ENCODE data around the gene CSH1.
"Not testable (repeated sequence)": the region's sequence is repeated elsewhere in the genome, so short reads cannot be mapped to it uniquely, and the experiment has no call there.

The CSH1 gene

GRCh38 chr17:63933598-63933997, 37.2 kb upstream of the CSH1 start:
- peaks cover 56 to 83% of the 10 kb centered on the region in 2 donors for H3K4me1 Mint-ChIP-seq
- H3K27ac Mint-ChIP-seq = peak overlapping the region; percentile 98
- no peaks in the 10 kb centered on the region for H3K27me3 Mint-ChIP-seq
- H3K9me3 Mint-ChIP-seq = peaks cover 0 to 4% of the 10 kb centered on the region in 2 donors
- H3K36me3 Mint-ChIP-seq = peaks cover 31 to 36% of the 10 kb centered on the region in 2 donors
- DNase-seq (no peak), ATAC-seq (replicated peaks) (no peak)
- H3K4me3 Mint-ChIP-seq = peak overlapping the region; percentile 99

GRCh38 chr17:63932721-63933120, 36.3 kb upstream of the CSH1 start:
- H3K27me3 Mint-ChIP-seq = no peaks in the 10 kb centered on the region
- peak overlapping the region; percentile 98 for H3K27ac Mint-ChIP-seq
- no peak for DNase-seq
- peaks cover 55 to 83% of the 10 kb centered on the region in 2 donors for H3K4me1 Mint-ChIP-seq
- peaks cover 0 to 4% of the 10 kb centered on the region in 2 donors for H3K9me3 Mint-ChIP-seq
- ATAC-seq (replicated peaks) = peak; percentile 24
- peaks cover 38 to 40% of the 10 kb centered on the region in 2 donors for H3K36me3 Mint-ChIP-seq
- peak overlapping the region; percentile 99 for H3K4me3 Mint-ChIP-seq

GRCh38 chr17:63931981-63932561, 35.7 kb upstream of the CSH1 start, which contains the start of gene CD79B:
Gene CD79B (minus strand): TSS chr17:63932331. CDS start chr17:63932261, 70 bp downstream.
- Mint-ChIP-seq H3K4me1 (peaks cover 57 to 83% of the 10 kb centered on the region in 2 donors), H3K27ac (peak within 1 kb of the TSS; percentile 98), H3K4me3 (peak within 1 kb of the TSS; percentile 99), H3K36me3 (peaks cover 43 to 44% of the 10 kb centered on the region in 2 donors), H3K27me3 (no peaks in the 10 kb centered on the region), H3K9me3 (peaks cover 0 to 4% of the 10 kb centered on the region in 2 donors)
- DNase-seq (peak; percentile 88), ATAC-seq (replicated peaks) (peak; percentile 86)

- H3K36me3 Mint-ChIP-seq = peaks cover 42 to 43% of the 10 kb centered on the region in 2 donors
- DNase-seq (peak; percentile 63), ATAC-seq (replicated peaks) (peak; percentile 55 to 58)
- peak overlapping the region; percentile 94 for H3K27ac Mint-ChIP-seq
- H3K27me3 Mint-ChIP-seq = no peaks in the 10 kb centered on the region
- H3K4me1 Mint-ChIP-seq = peaks cover 57 to 86% of the 10 kb centered on the region in 2 donors
- peaks cover 0 to 2% of the 10 kb centered on the region in 2 donors for H3K9me3 Mint-ChIP-seq
- H3K4me3 Mint-ChIP-seq = peak overlapping the region; percentile 99
Measured at GRCh38 chr17:63930951-63931575, 34.7 kb upstream of the CSH1 start.

- Mint-ChIP-seq H3K27me3 (no peaks in the 10 kb centered on the region), H3K27ac (peak overlapping the region; percentile 81), H3K4me3 (peak overlapping the region; percentile 99), H3K36me3 (peaks cover 43 to 45% of the 10 kb centered on the region in 2 donors), H3K9me3 (no peaks in the 10 kb centered on the region), H3K4me1 (peaks cover 61 to 86% of the 10 kb centered on the region in 2 donors)
- no peak for ATAC-seq (replicated peaks)
- no peak for DNase-seq
Measured at GRCh38 chr17:63929860-63930766, 33.7 kb upstream of the CSH1 start.

- no peak for DNase-seq
- ATAC-seq (replicated peaks) = no peak
- Mint-ChIP-seq H3K4me3 (peak overlapping the region; percentile 99), H3K9me3 (no peaks in the 10 kb centered on the region), H3K27ac (peak overlapping the region; percentile 86), H3K4me1 (peaks cover 58 to 86% of the 10 kb centered on the region in 2 donors), H3K36me3 (peaks cover 43 to 45% of the 10 kb centered on the region in 2 donors), H3K27me3 (no peaks in the 10 kb centered on the region)
Measured at GRCh38 chr17:63928966-63929695, 32.8 kb upstream of the CSH1 start.

GRCh38 chr17:63928172-63928666, 31.8 kb upstream of the CSH1 start:
- Mint-ChIP-seq H3K36me3 (peaks cover 43 to 45% of the 10 kb centered on the region in 2 donors), H3K4me3 (peak overlapping the region; percentile 99), H3K27ac (peak overlapping the region; percentile 42), H3K9me3 (no peaks in the 10 kb centered on the region), H3K27me3 (no peaks in the 10 kb centered on the region), H3K4me1 (peaks cover 53 to 86% of the 10 kb centered on the region in 2 donors)
- no peak for ATAC-seq (replicated peaks)
- no peak for DNase-seq

GRCh38 chr17:63927464-63928171, 31.2 kb upstream of the CSH1 start:
- Mint-ChIP-seq H3K4me1 (peaks cover 50 to 86% of the 10 kb centered on the region in 2 donors), H3K27me3 (no peaks in the 10 kb centered on the region), H3K9me3 (no peaks in the 10 kb centered on the region), H3K4me3 (peak overlapping the region; percentile 99), H3K36me3 (peaks cover 43 to 45% of the 10 kb centered on the region in 2 donors), H3K27ac (peak overlapping the region; percentile 73)
- ATAC-seq (replicated peaks) (peak; percentile 18 to 22), DNase-seq (no peak)

- no peaks in the 10 kb centered on the region for H3K27me3 Mint-ChIP-seq
- DNase-seq = no peak
- H3K27ac Mint-ChIP-seq = peak overlapping the region; percentile 65
- no peak for ATAC-seq (replicated peaks)
- peaks cover 36 to 37% of the 10 kb centered on the region in 2 donors for H3K36me3 Mint-ChIP-seq
- no peaks in the 10 kb centered on the region for H3K9me3 Mint-ChIP-seq
- H3K4me3 Mint-ChIP-seq = no peak overlapping the region
- peaks cover 55 to 92% of the 10 kb centered on the region in 2 donors for H3K4me1 Mint-ChIP-seq
Measured at GRCh38 chr17:63926164-63926563, 29.8 kb upstream of the CSH1 start.

- Mint-ChIP-seq H3K27ac (peak overlapping the region; percentile 95), H3K4me3 (peak overlapping the region; percentile 61 to 62), H3K9me3 (no peaks in the 10 kb centered on the region), H3K36me3 (peaks cover 30 to 31% of the 10 kb centered on the region in 2 donors), H3K27me3 (no peaks in the 10 kb centered on the region), H3K4me1 (peaks cover 56 to 95% of the 10 kb centered on the region in 2 donors)
- peak; percentile 61 to 71 for ATAC-seq (replicated peaks)
- peak; percentile 80 for DNase-seq
Measured at GRCh38 chr17:63925615-63926014, 29.2 kb upstream of the CSH1 start.

GRCh38 chr17:63922402-63922801, 26.0 kb upstream of the CSH1 start:
- DNase-seq (peak; percentile 70), ATAC-seq (replicated peaks) (peak; percentile 75 to 76)
- H3K27me3 Mint-ChIP-seq, H3K9me3 Mint-ChIP-seq, H3K36me3 Mint-ChIP-seq: not testable (repeated sequence)
- peaks cover 52 to 81% of the 10 kb centered on the region in 2 donors for H3K4me1 Mint-ChIP-seq
- peak overlapping the region; percentile 69 to 80 for H3K4me3 Mint-ChIP-seq
- peak overlapping the region; percentile 88 for H3K27ac Mint-ChIP-seq

GRCh38 chr17:63920779-63921178, 24.4 kb upstream of the CSH1 start:
- peak; percentile 58 to 63 for ATAC-seq (replicated peaks)
- H3K4me1 Mint-ChIP-seq = peaks cover 55 to 78% of the 10 kb centered on the region in 2 donors
- peak overlapping the region in 1 of 2 donors; percentile 55 for H3K4me3 Mint-ChIP-seq
- not testable (repeated sequence) for H3K9me3 Mint-ChIP-seq, H3K36me3 Mint-ChIP-seq, H3K27me3 Mint-ChIP-seq
- DNase-seq = peak; percentile 82
- H3K27ac Mint-ChIP-seq = peak overlapping the region; percentile 87

- peak overlapping the region in 1 of 2 donors; percentile 49 for H3K4me3 Mint-ChIP-seq
- peak overlapping the region; percentile 49 for H3K27ac Mint-ChIP-seq
- H3K36me3 Mint-ChIP-seq; ATAC-seq (replicated peaks); H3K27me3 Mint-ChIP-seq; DNase-seq; H3K9me3 Mint-ChIP-seq: not testable (repeated sequence)
- H3K4me1 Mint-ChIP-seq = peaks cover 54 to 77% of the 10 kb centered on the region in 2 donors
Measured at GRCh38 chr17:63920050-63920449, 23.7 kb upstream of the CSH1 start.

Measured in stimulated activated naive B cell treated with anti-CD40 and anti-IgM and Interleukin-4, amounts not matched to agents 10 μg/mL and 1 μg/mL and 100 μg/mL, for 72 hours (primary cell).